H1 (cell line): Measurements from ENCODE around the gene CFAP221. TPM values are rescaled to one million over a fixed set of nuclear protein-coding genes. Genes with fewer than 3 reads are reported as not detected.

Experiments
- ATF2 ChIP-seq: IDR thresholded peaks from 2 replicates; pipeline ENCODE4 v1.6.1; 2012; ENCODE audit warnings: low read length, inconsistent platforms
- ATF3 ChIP-seq: IDR thresholded peaks from 2 replicates; pipeline ENCODE4 v1.6.1; 2011; ENCODE audit warnings: low read depth, mild to moderate bottlenecking, low read length; ENCODE audit not compliant: insufficient read depth
- CHD7 ChIP-seq: fragments of 300-600 bp; sonication (generic); IDR thresholded peaks from 2 replicates; pipeline ENCODE4 v1.7.1; 2012; ENCODE audit warnings: low read length, moderate library complexity, mild to moderate bottlenecking, inconsistent platforms; ENCODE audit not compliant: insufficient replicate concordance
- NANOG ChIP-seq: IDR thresholded peaks from 2 replicates; pipeline ENCODE4 v1.6.1; 2011; ENCODE audit warnings: low read length, low read depth, mild to moderate bottlenecking, inconsistent platforms; ENCODE audit not compliant: insufficient read depth, poor library complexity, severe bottlenecking
- RBBP5 ChIP-seq: IDR thresholded peaks from 2 replicates; pipeline ENCODE4 v1.7.1; 2012; ENCODE audit warnings: low read depth, mild to moderate bottlenecking, inconsistent platforms, low read length, moderate library complexity, borderline replicate concordance
- RFX5 ChIP-seq: IDR thresholded peaks from 2 replicates; pipeline ENCODE4 v1.6.1; 2011; ENCODE audit warnings: low read depth, low read length, improper control_type of control experiment, borderline replicate concordance
- SIN3A ChIP-seq, 2 experiments: IDR thresholded peaks in 1 of 2; conservative IDR thresholded peaks in 1 of 2; 2 replicates each; pipeline ENCODE4 v1.6.1; 2011 to 2012; ENCODE audit warnings: low read length in 2 of 2, improper control_type of control experiment in 1 of 2, low read depth in 1 of 2, mild to moderate bottlenecking in 1 of 2
- SUZ12 ChIP-seq: fragments of 200-600 bp; sonication (generic); IDR thresholded peaks from 2 replicates; pipeline ENCODE4 v1.6.1; 2012; ENCODE audit warnings: mild to moderate bottlenecking, inconsistent platforms, low read length, moderate library complexity, mixed read lengths
- polyA plus RNA-seq, 7 experiments: library from polyadenylated mRNA; depleted of rRNA in 3 of 7; stranded (reverse) in 5 of 7; unstranded in 2 of 7; fragments of >200 nt in 5 of 7; fragments of 200-250 nt in 2 of 7; gene quantifications; 1 replicate in 5 of 7; 2 replicates in 1 of 7; 4 replicates in 1 of 7; pipeline versions ENCODE4 v1.2.1 to v1.2.3, GENCODE V29; 2011 to 2013; ENCODE audit warnings: missing spikeins in 2 of 7, mixed read lengths in 2 of 7
- total RNA-seq: library from RNA; stranded (reverse); fragmentation: NEBNext Ultra II Directional; extraction: Animal tissue kit (Norgen Biotek cat#: 25700); gene quantifications from 2 replicates; pipeline ENCODE4 v1.2.1, GENCODE V29; 2021

Gene CFAP221
- total and polyA plus RNA-seq, 2 of the 8 experiments (the other 6 are each of a cell fraction or from before 2014, with no cell fraction given) = 0.14 to 0.71 TPM

GRCh38 chr2:119660343-119660658 lies 116.1 kb downstream of the CFAP221 start (continued):
- TF ChIP-seq CHD7 (no peak), NANOG (no peak), SIN3A (conservative IDR thresholded peaks at IDR 0.05 in 1 of 2, IDR thresholded peaks at IDR 0.05 in 1 of 2; ENCODE audit: low read depth in 1 of 2, low read length in 2 of 2) (no peak), SUZ12 (no peak), RFX5 (no peak), RBBP5 (no peak), ATF2 (no peak), ATF3 (no peak)
